HL-60 (cell line): ENCODE results near the gene SPDYA.

Experiments
- CTCF ChIP-seq: IDR thresholded peaks from one replicate; pipeline ENCODE4 v1.5.1; 2011; ENCODE audit warnings: low read length, control low read depth, inconsistent platforms; ENCODE audit not compliant: insufficient read depth
- POLR2AphosphoS5 ChIP-seq: IDR thresholded peaks from 2 replicates; pipeline ENCODE4 v1.6.1; 2012; ENCODE audit warnings: low read depth

DNA sequence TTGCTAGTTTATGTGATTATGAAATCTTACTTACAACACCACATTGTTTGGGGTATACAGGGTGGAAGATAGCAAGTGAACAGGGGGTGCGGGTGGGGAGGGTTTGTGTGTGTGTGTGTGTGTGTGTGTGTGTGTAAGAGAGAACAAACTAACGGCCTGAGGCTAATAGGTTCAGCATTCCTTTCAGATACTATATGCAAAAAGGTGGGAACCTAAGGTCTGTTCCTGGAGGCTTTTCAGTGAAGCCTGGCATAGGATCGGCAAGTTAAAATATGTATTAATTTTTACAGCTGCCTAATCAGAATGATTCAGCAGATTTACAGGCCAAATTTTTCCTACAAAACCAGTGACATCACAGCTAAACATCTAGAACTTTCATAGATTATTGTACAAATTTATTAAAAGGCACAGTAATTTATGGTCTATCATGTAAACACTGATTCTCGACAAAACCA is 7.6 kb upstream of the SPDYA start:
- TF ChIP-seq CTCF (no peak), POLR2AphosphoS5 (no peak)
